Measurements from ENCODE around the gene PTN.

PTN gene

DNA sequence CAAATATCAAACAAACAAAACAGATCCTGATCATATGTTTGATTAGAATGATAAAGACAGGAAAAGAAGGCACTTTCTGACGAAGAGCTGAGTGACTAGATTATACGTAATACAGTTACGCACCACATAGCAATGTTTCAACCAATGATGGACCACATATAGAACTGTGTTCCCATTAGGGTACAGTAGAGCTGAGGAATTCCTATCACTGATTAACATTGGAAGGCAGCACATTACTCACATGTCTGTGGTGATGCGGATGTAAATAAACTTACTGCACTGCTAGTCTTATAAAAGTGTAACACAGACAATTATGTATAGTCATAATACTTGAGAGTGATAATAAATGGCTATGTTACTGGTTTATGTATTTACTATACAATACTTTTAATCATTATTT, 98.3 kb downstream of the PTN start:
- TF ChIP-seq ZNF26 (tag by site-specific recombination; IDR thresholded peaks at IDR 0.05), result no peak
- TF ChIP-seq ZBTB8A (tag by site-specific recombination; IDR thresholded peaks at IDR 0.05), result no peak
- TF ChIP-seq ZNF133 (tag by site-specific recombination; IDR thresholded peaks at IDR 0.05), result no peak
- TF ChIP-seq REPIN1 (tag by site-specific recombination; IDR thresholded peaks at IDR 0.05; ENCODE audit: low read depth), result no peak
- TF ChIP-seq HOXD13 (CRISPR knock-in tag; IDR thresholded peaks at IDR 0.05; ENCODE audit: borderline replicate concordance), result no peak
- no peak for TF ChIP-seq ZBTB20 (tag by site-specific recombination; IDR thresholded peaks at IDR 0.05)
- no peak for TF ChIP-seq ZNF404 (tag by site-specific recombination; IDR thresholded peaks at IDR 0.05)
- no peak for TF ChIP-seq ZNF48 (tag by site-specific recombination; IDR thresholded peaks at IDR 0.05)
- TF ChIP-seq ZNF701 (tag by site-specific recombination; IDR thresholded peaks at IDR 0.05), result no peak
- no peak for TF ChIP-seq ZNF513 (tag by site-specific recombination; IDR thresholded peaks at IDR 0.05)
- no peak for TF ChIP-seq ZSCAN16 (tag by site-specific recombination; IDR thresholded peaks at IDR 0.05)
- no peak for TF ChIP-seq ZNF544 (tag by site-specific recombination; IDR thresholded peaks at IDR 0.05)
- TF ChIP-seq SP2 (tag by site-specific recombination; IDR thresholded peaks at IDR 0.05), result no peak
- no peak for TF ChIP-seq ZNF292 (tag by site-specific recombination; IDR thresholded peaks at IDR 0.05; ENCODE audit: borderline replicate concordance, low read depth)
- no peaks in the 10 kb centered on the region for H3K36me3 ChIP-seq (ENCODE audit: control insufficient read depth in 2 of 2, insufficient read depth in 1 of 2, low read length in 2 of 2)
- H3K4me3 ChIP-seq (ENCODE audit: low read depth, low read length), result no peak overlapping the region
- H3K4me1 ChIP-seq (ENCODE audit: control insufficient read depth, insufficient read depth, low read length), result no peaks in the 10 kb centered on the region
- H3K27ac ChIP-seq (ENCODE audit: extremely low read depth, low read depth, low read length), result no peak overlapping the region
- no peaks in the 10 kb centered on the region for H3K9me3 ChIP-seq (ENCODE audit: control insufficient read depth, insufficient read depth, low read depth, low read length)
- ChIA-PET CTCF (interaction anchor here (0.6 kb wide), 1 partner anchor 83 kb away, joined by 3 read pairs; no protein-coding TSS in a partner anchor), POLR2A (no interaction called here)

GRCh38 chr7:137243741-137244140, 99.8 kb downstream of the PTN start:
- TF ChIP-seq ZNF488 (tag by site-specific recombination; IDR thresholded peaks at IDR 0.05) (no peak), ZNF776 (tag by site-specific recombination; IDR thresholded peaks at IDR 0.05; ENCODE audit: borderline replicate concordance) (no peak)
- Histone ChIP-seq H3K27ac (ENCODE audit: extremely low read depth, low read depth, low read length) (no peak overlapping the region), H3K9me3 (ENCODE audit: control insufficient read depth, insufficient read depth, low read depth, low read length) (no peaks in the 10 kb centered on the region), H3K4me1 (ENCODE audit: control insufficient read depth, insufficient read depth, low read length) (no peaks in the 10 kb centered on the region), H3K36me3 (ENCODE audit: control insufficient read depth in 2 of 2, insufficient read depth in 1 of 2, low read length in 2 of 2) (no peaks in the 10 kb centered on the region), H3K4me3 (ENCODE audit: low read depth, low read length) (no peak overlapping the region)
- CTCF ChIA-PET, result interaction anchor here (0.7 kb wide), 1 partner anchor 460 kb away, joined by 4 read pairs; no protein-coding TSS in a partner anchor
- POLR2A ChIA-PET, result interaction anchor here (0.7 kb wide), 1 partner anchor 155 kb away, joined by 6 read pairs; no protein-coding TSS in a partner anchor

- CTCF ChIA-PET, result no interaction called here
- H3K36me3 ChIP-seq (ENCODE audit: control insufficient read depth in 2 of 2, insufficient read depth in 1 of 2, low read length in 2 of 2), result no peaks in the 10 kb centered on the region
- no peak overlapping the region for H3K27ac ChIP-seq (ENCODE audit: extremely low read depth, low read depth, low read length)
- POLR2A ChIA-PET, result no interaction called here
- H3K9me3 ChIP-seq (ENCODE audit: control insufficient read depth, insufficient read depth, low read depth, low read length), result no peaks in the 10 kb centered on the region
- no peaks in the 10 kb centered on the region for H3K4me1 ChIP-seq (ENCODE audit: control insufficient read depth, insufficient read depth, low read length)
- no peak overlapping the region for H3K4me3 ChIP-seq (ENCODE audit: low read depth, low read length)
- TF ChIP-seq ZNF133 (tag by site-specific recombination; IDR thresholded peaks at IDR 0.05), result no peak
- no peak for TF ChIP-seq ZNF558 (tag by site-specific recombination; IDR thresholded peaks at IDR 0.05)
- TF ChIP-seq, protein P1, sequence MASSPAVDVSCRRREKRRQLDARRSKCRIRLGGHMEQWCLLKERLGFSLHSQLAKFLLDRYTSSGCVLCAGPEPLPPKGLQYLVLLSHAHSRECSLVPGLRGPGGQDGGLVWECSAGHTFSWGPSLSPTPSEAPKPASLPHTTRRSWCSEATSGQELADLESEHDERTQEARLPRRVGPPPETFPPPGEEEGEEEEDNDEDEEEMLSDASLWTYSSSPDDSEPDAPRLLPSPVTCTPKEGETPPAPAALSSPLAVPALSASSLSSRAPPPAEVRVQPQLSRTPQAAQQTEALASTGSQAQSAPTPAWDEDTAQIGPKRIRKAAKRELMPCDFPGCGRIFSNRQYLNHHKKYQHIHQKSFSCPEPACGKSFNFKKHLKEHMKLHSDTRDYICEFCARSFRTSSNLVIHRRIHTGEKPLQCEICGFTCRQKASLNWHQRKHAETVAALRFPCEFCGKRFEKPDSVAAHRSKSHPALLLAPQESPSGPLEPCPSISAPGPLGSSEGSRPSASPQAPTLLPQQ (tag by site-specific recombination; IDR thresholded peaks at IDR 0.05), result no peak
- TF ChIP-seq ZNF223 (tag by site-specific recombination; IDR thresholded peaks at IDR 0.05), result no peak
- no peak for TF ChIP-seq ZBTB44 (tag by site-specific recombination; IDR thresholded peaks at IDR 0.05)
- TF ChIP-seq SCRT2 (tag by site-specific recombination; IDR thresholded peaks at IDR 0.05), result no peak
- TF ChIP-seq WT1 (tag by site-specific recombination; IDR thresholded peaks at IDR 0.05), result no peak
- no peak for TF ChIP-seq ZNF37A (tag by site-specific recombination; IDR thresholded peaks at IDR 0.05)
- TF ChIP-seq ZNF169 (tag by site-specific recombination; IDR thresholded peaks at IDR 0.05), result no peak
- TF ChIP-seq ZNF473 (tag by site-specific recombination; IDR thresholded peaks at IDR 0.05), result no peak
- no peak for TF ChIP-seq ZNF121 (tag by site-specific recombination; IDR thresholded peaks at IDR 0.05)
- TF ChIP-seq ZNF555 (tag by site-specific recombination; conservative IDR thresholded peaks at IDR 0.05), result no peak
- no peak for TF ChIP-seq ZBTB7A (tag by site-specific recombination; IDR thresholded peaks at IDR 0.05; ENCODE audit: low read depth)
Measured at GRCh38 chr7:137242616-137243015, 100.9 kb downstream of the PTN start.

Measured in HEK293 (cell line).